Measurements from ENCODE around the gene PRPSAP2. TPM values are rescaled to one million over a fixed set of nuclear protein-coding genes. Genes with fewer than 3 reads are reported as not detected.

Gene PRPSAP2
- total RNA-seq, 1 donor from 2014 or later, result 43.0 TPM

DNA sequence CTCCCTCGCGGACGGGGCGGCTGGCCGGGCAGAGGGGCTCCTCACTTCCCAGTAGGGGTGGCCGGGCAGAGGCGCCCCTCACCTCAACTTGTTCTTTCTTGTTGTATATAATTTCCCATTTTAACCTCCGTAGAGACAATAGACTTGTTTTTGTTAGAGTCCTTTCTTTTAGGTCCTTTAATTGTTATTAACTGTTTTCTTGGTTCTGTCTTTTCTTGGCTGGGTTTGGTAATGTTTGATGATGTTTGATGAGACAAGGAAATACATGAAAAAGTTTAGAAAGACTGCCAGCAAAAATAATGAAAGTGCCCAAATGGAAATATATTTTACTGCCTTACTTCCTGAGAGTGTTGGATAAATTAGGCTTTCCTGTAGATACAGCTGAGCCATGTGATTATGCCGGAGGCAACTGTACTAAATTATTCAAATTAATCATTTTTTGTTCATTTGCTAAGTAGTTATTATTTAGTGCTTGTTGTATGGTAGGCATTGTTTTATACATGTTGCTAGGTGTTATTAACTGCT is 30.9 kb downstream of the PRPSAP2 start:
- Histone ChIP-seq H3K4me3 (ENCODE audit: low read depth, low read length) (no peak overlapping the region), H3K36me3 (ENCODE audit: control insufficient read depth, insufficient read depth, low read length) (peaks cover 1% of the 10 kb centered on the region), H3K27me3 (ENCODE audit: control insufficient read depth, insufficient read depth, low read length) (no peaks in the 10 kb centered on the region)
- TF ChIP-seq, protein P1, sequence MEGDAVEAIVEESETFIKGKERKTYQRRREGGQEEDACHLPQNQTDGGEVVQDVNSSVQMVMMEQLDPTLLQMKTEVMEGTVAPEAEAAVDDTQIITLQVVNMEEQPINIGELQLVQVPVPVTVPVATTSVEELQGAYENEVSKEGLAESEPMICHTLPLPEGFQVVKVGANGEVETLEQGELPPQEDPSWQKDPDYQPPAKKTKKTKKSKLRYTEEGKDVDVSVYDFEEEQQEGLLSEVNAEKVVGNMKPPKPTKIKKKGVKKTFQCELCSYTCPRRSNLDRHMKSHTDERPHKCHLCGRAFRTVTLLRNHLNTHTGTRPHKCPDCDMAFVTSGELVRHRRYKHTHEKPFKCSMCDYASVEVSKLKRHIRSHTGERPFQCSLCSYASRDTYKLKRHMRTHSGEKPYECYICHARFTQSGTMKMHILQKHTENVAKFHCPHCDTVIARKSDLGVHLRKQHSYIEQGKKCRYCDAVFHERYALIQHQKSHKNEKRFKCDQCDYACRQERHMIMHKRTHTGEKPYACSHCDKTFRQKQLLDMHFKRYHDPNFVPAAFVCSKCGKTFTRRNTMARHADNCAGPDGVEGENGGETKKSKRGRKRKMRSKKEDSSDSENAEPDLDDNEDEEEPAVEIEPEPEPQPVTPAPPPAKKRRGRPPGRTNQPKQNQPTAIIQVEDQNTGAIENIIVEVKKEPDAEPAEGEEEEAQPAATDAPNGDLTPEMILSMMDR (IDR thresholded peaks at IDR 0.05; ENCODE audit: insufficient read depth, low read length, poor library complexity, severe bottlenecking), result no peak
- no peak for DNase-seq (ENCODE audit: low read depth)

DNA sequence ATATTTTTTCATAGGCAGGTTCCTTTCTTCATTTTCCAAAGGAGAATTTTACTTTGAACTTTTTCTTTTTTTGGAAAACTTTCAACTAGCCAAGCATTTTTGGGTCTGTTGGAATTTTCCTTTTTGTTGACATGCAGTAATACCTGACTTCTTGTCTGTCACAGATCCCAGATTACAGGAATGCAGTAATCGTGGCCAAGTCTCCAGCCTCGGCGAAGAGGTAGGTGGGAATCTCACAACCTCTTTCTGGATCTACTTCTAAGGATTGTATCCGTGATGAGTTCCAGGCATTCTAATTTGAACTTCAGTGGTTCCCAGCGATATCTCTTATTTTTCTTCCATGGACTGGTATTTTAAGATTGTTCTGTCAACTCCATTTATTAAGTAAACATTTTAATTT is 31.7 kb downstream of the PRPSAP2 start:
- Histone ChIP-seq H3K4me3 (ENCODE audit: low read depth, low read length) (no peak overlapping the region), H3K27me3 (ENCODE audit: control insufficient read depth, insufficient read depth, low read length) (no peaks in the 10 kb centered on the region), H3K36me3 (ENCODE audit: control insufficient read depth, insufficient read depth, low read length) (peaks cover under 1% of the 10 kb centered on the region)
- TF ChIP-seq, protein P1 (IDR thresholded peaks at IDR 0.05; ENCODE audit: insufficient read depth, low read length, poor library complexity, severe bottlenecking), result no peak
- DNase-seq (ENCODE audit: low read depth), result no peak

DNA sequence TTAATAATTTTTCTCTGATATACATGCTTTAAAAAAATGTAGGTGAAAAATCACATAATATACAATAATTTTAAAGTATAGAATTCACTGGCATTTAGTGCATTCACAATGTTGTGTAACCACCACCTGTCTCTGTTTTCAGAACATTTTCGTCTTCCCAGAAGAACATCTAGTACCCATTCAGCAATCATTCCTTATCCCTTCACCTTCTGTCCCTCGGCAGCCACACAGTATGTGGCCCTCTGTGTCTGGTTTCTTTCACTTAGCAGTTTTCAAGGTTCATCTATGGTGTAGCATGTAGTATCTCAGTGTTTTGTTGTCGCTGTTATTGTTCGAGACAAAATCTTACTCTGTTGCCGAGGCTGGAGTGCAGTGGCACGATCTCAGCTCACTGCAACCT is 33.6 kb downstream of the PRPSAP2 start:
- peaks cover 1% of the 10 kb centered on the region for H3K36me3 ChIP-seq (ENCODE audit: control insufficient read depth, insufficient read depth, low read length)
- H3K27me3 ChIP-seq (ENCODE audit: control insufficient read depth, insufficient read depth, low read length), result no peaks in the 10 kb centered on the region
- no peak overlapping the region for H3K4me3 ChIP-seq (ENCODE audit: low read depth, low read length)
- TF ChIP-seq, protein P1 (IDR thresholded peaks at IDR 0.05; ENCODE audit: insufficient read depth, low read length, poor library complexity, severe bottlenecking), result no peak
- DNase-seq (ENCODE audit: low read depth), result no peak

DNA sequence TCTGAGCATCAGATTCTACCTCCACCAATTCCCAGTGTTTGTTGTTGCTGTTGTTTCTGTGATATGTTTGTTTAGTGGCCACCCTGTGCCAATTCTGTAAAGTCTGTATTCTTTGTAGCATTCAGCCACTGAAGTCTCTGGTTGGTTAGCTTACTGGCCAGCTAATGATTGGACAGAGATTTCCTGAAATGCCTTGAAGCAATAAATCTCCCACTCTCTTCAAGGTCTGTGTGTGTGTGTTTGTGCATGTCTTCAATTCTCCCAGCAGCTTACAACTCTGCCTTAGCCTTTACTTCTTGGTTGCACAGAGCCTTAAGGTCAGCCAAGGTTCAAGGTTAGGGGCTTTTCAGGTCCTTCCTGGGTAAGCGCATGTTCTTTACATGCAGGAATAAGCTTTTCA is 38.2 kb downstream of the PRPSAP2 start:
- H3K4me3 ChIP-seq (ENCODE audit: low read depth, low read length), result no peak overlapping the region
- DNase-seq (ENCODE audit: low read depth), result no peak
- TF ChIP-seq, protein P1 (IDR thresholded peaks at IDR 0.05; ENCODE audit: insufficient read depth, low read length, poor library complexity, severe bottlenecking), result no peak
- H3K27me3 ChIP-seq (ENCODE audit: control insufficient read depth, insufficient read depth, low read length), result no peaks in the 10 kb centered on the region
- peaks cover 3% of the 10 kb centered on the region for H3K36me3 ChIP-seq (ENCODE audit: control insufficient read depth, insufficient read depth, low read length)

DNA sequence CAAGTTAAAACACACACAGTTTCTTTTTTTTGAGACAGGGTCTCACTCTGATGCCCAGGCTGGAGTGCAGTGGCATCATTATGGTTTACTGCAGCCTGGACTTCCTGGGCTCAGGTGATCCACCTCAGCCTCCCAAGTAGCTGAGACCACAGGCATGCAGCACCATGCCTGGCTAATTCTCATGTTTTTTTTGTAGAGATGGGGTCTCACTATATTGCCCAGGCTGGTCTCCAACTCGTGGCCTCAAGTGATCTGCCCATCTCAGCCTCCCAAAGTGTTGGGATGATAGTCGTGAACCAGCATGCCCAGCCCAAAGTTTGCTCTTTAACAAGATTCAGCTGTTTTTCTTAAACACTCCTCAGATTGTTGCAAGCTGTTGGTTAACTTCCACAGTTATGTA is 39.0 kb downstream of the PRPSAP2 start:
- peaks cover 3% of the 10 kb centered on the region for H3K36me3 ChIP-seq (ENCODE audit: control insufficient read depth, insufficient read depth, low read length)
- TF ChIP-seq, protein P1 (IDR thresholded peaks at IDR 0.05; ENCODE audit: insufficient read depth, low read length, poor library complexity, severe bottlenecking), result no peak

DNA sequence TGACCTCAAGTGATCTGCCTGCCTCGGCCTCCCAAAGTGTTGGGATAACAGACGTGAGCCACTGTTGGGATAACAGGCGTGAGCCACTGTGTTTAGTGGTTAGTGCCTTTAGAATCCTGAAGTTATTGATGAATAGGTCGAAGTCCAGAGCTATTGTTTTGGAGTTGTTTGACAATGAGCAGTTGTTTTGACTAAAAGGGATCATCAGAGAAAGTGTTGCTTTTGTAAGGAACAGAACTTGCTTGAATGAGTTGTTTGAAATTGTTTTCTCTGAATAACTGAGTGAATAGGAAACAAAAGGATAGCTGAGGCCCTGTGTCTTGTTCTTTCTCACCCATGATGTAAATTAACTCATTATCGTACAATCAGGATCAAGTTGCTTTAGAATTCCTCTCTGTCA is 46.6 kb downstream of the PRPSAP2 start:
- Histone ChIP-seq H3K36me3 (ENCODE audit: control insufficient read depth, insufficient read depth, low read length) (peaks cover 2% of the 10 kb centered on the region), H3K27me3 (ENCODE audit: control insufficient read depth, insufficient read depth, low read length) (no peaks in the 10 kb centered on the region), H3K4me3 (ENCODE audit: low read depth, low read length) (no peak overlapping the region)
- TF ChIP-seq, protein P1 (IDR thresholded peaks at IDR 0.05; ENCODE audit: insufficient read depth, low read length, poor library complexity, severe bottlenecking), result no peak
- no peak for DNase-seq (ENCODE audit: low read depth)

More for the DNA sequence above, 39.0 kb downstream of the PRPSAP2 start:
- Histone ChIP-seq H3K4me3 (ENCODE audit: low read depth, low read length) (no peak overlapping the region), H3K27me3 (ENCODE audit: control insufficient read depth, insufficient read depth, low read length) (no peaks in the 10 kb centered on the region)
- DNase-seq (ENCODE audit: low read depth), result no peak
